ENCODE measurements around the gene ERBB4. TPM values are rescaled to one million over a fixed set of nuclear protein-coding genes. Genes with fewer than 3 reads are reported as not detected.

Gene ERBB4
- polyA plus RNA-seq, 2 of the 4 experiments (the other 2 are of a cell fraction), result not detected

GRCh38 chr2:212109217-212109616 lies 429.4 kb downstream of the ERBB4 start:
- H3K9me3 ChIP-seq, result no peaks in the 10 kb centered on the region
- no peak for ATAC-seq
- WGBS (ENCODE audit: missing lambda C conversion rate), result 80% methylated on average over 1 of the region's 1 CpG
- H3K27ac ChIP-seq, result no peak overlapping the region
- H3K4me2 ChIP-seq, result no peak overlapping the region
- H3K4me1 ChIP-seq, result no peaks in the 10 kb centered on the region
- no peak for FAIRE-seq
- CTCF ChIA-PET, result no interaction called here
- POLR2A ChIA-PET, result no interaction called here
- TF ChIP-seq MAFK (IDR thresholded peaks at IDR 0.05; ENCODE audit: partially characterized antibody) (no peak), HDAC2 (IDR thresholded peaks at IDR 0.05) (no peak), ELK1 (IDR thresholded peaks at IDR 0.05; ENCODE audit: low read depth, low read length) (no peak), CBX8 (IDR thresholded peaks at IDR 0.05) (no peak), ZFP36 (IDR thresholded peaks at IDR 0.05; ENCODE audit: borderline replicate concordance, partially characterized antibody) (no peak)
- H3K4me3 ChIP-seq, result no peak overlapping the region
- no peak for DNase-seq (ENCODE audit: low read depth in 1 of 2, low spot score in 1 of 2)

- POLR2A ChIA-PET, result no interaction called here
- TF ChIP-seq ELK1 (IDR thresholded peaks at IDR 0.05; ENCODE audit: low read depth, low read length), result no peak
- no peak for TF ChIP-seq POLR2AphosphoS2 (conservative IDR thresholded peaks at IDR 0.05; ENCODE audit: low read length)
- no peak for TF ChIP-seq EHMT2 (IDR thresholded peaks at IDR 0.05; ENCODE audit: low read depth)
- TF ChIP-seq BCL3 (IDR thresholded peaks at IDR 0.05), result no peak
- no peak for TF ChIP-seq HMGXB4 (CRISPR knock-in tag; IDR thresholded peaks at IDR 0.05; ENCODE audit: borderline replicate concordance)
These were observed 430.6 kb downstream of the ERBB4 start for GRCh38 chr2:212107989-212108388.

GRCh38 chr2:212107014-212107413 lies 431.6 kb downstream of the ERBB4 start:
- no peak overlapping the region for H3K27ac ChIP-seq
- DNase-seq (ENCODE audit: low read depth in 1 of 2, low spot score in 1 of 2) (no peak), FAIRE-seq (no peak), ATAC-seq (no peak)
- H3K4me3 ChIP-seq, result no peak overlapping the region
- CTCF ChIA-PET, result no interaction called here
- H3K4me2 ChIP-seq, result no peak overlapping the region
- POLR2A ChIA-PET, result no interaction called here
- no peaks in the 10 kb centered on the region for H3K4me1 ChIP-seq
- no peaks in the 10 kb centered on the region for H3K9me3 ChIP-seq
- WGBS (ENCODE audit: missing lambda C conversion rate), result 11% methylated on average over 2 of the region's 2 CpGs
- no peak for TF ChIP-seq HMGXB4 (CRISPR knock-in tag; IDR thresholded peaks at IDR 0.05; ENCODE audit: borderline replicate concordance)
- TF ChIP-seq HES2 (IDR thresholded peaks at IDR 0.05), result no peak
- no peak for TF ChIP-seq CTCF (IDR thresholded peaks at IDR 0.05)
- no peak for TF ChIP-seq MYC (IDR thresholded peaks at IDR 0.05; ENCODE audit: borderline replicate concordance, low read length)
- no peak for TF ChIP-seq HOXB13 (CRISPR knock-in tag; IDR thresholded peaks at IDR 0.05; ENCODE audit: low read depth)
- TF ChIP-seq MAZ (IDR thresholded peaks at IDR 0.05; ENCODE audit: borderline replicate concordance, low read depth, low read length), result no peak
- TF ChIP-seq CBX8 (IDR thresholded peaks at IDR 0.05), result no peak
- no peak for TF ChIP-seq MAX (IDR thresholded peaks at IDR 0.05)
- TF ChIP-seq HOXB5 (CRISPR knock-in tag; IDR thresholded peaks at IDR 0.05), result no peak
- TF ChIP-seq CEBPB (IDR thresholded peaks at IDR 0.05), result no peak
- TF ChIP-seq CHD4 (IDR thresholded peaks at IDR 0.05; ENCODE audit: borderline replicate concordance), result no peak
- no peak for TF ChIP-seq RARB (CRISPR knock-in tag; IDR thresholded peaks at IDR 0.05)
- no peak for TF ChIP-seq RCOR1 (IDR thresholded peaks at IDR 0.05; ENCODE audit: low read depth, low read length)
- TF ChIP-seq PBX3 (IDR thresholded peaks at IDR 0.05), result no peak
- TF ChIP-seq EHF (CRISPR knock-in tag; IDR thresholded peaks at IDR 0.05), result no peak
- TF ChIP-seq NPAS2 (CRISPR knock-in tag; IDR thresholded peaks at IDR 0.05; ENCODE audit: borderline replicate concordance), result no peak

More at GRCh38 chr2:212107989-212108388, 430.6 kb downstream of the ERBB4 start:
- ATAC-seq, result no peak
- FAIRE-seq, result no peak
- H3K4me2 ChIP-seq, result no peak overlapping the region
- no peaks in the 10 kb centered on the region for H3K9me3 ChIP-seq
- no peaks in the 10 kb centered on the region for H3K4me1 ChIP-seq
- no peak overlapping the region for H3K4me3 ChIP-seq
- no peak overlapping the region for H3K27ac ChIP-seq
- no peak for DNase-seq (ENCODE audit: low read depth in 1 of 2, low spot score in 1 of 2)
- CTCF ChIA-PET, result no interaction called here
- WGBS (ENCODE audit: missing lambda C conversion rate), result 3% methylated on average over 2 of the region's 2 CpGs
